Right atrium auricular region (tissue), 2 donors: ENCODE results near the gene GAMT. TPM values are rescaled to one million over a fixed set of nuclear protein-coding genes. Genes with fewer than 3 reads are reported as not detected.

Experiments
- DNase-seq: peaks from one replicate; pipeline ENCODE4 v3.0.0-alpha.2; 2019; ENCODE audit warnings: low spot score
- H3K27ac ChIP-seq, 2 donors: fragments of 200-600 bp; sonication (generic); 1 replicate in 1 of 2; 2 replicates in 1 of 2; pipeline ENCODE4 v1.5.1; 2016 to 2019
- H3K27me3 ChIP-seq, 2 donors: fragments of 200-600 bp; sonication (generic); one replicate each; pipeline versions ENCODE4 v1.5.1 to v1.6.0; 2017 to 2019
- H3K36me3 ChIP-seq: fragments of 200-600 bp; sonication (generic); one replicate; pipeline ENCODE4 v1.5.1; 2016
- H3K4me1 ChIP-seq, 2 donors: fragments of 200-600 bp; sonication (generic); one replicate each; pipeline versions ENCODE4 v1.5.1 to v1.6.0; 2017 to 2019
- H3K4me3 ChIP-seq, 2 donors: fragments of 200-600 bp; sonication (generic); 1 replicate in 1 of 2; 2 replicates in 1 of 2; pipeline ENCODE4 v1.5.1; 2017 to 2019; ENCODE audit warnings: mild to moderate bottlenecking in 1 of 2, moderate library complexity in 1 of 2
- H3K9me3 ChIP-seq, 2 donors: fragments of 200-600 bp; sonication (generic); one replicate each; pipeline ENCODE4 v1.5.1; 2019
- CTCF ChIP-seq, 2 donors: fragments of 200-600 bp; sonication (generic); IDR thresholded peaks; one replicate each; pipeline ENCODE4 v1.5.1; 2019; ENCODE audit warnings: antibody characterized with exemption in 2 of 2
- total RNA-seq, 2 donors: library from RNA; depleted of rRNA; stranded (reverse); fragments of >200 nt; gene quantifications; one replicate each; pipeline ENCODE4 v1.1.0, GENCODE V29; 2016

GAMT gene
- 10 to 100 TPM; 45.8 to 92.5 TPM for total RNA-seq

GRCh38 chr19:1401138-1401888 lies at the start of gene GAMT:
Gene GAMT, minus strand, starts transcription at chr19:1401542. Its CDS starts 66 bp downstream, at chr19:1401476.
- Histone ChIP-seq H3K9me3 (no peaks in the 10 kb centered on the region), H3K27me3 (no peaks in the 10 kb centered on the region), H3K4me1 (peaks cover 0 to 39% of the 10 kb centered on the region in 2 donors), H3K4me3 (peak within 1 kb of the TSS; percentile 45 to 76), H3K27ac (peak within 1 kb of the TSS; percentile 65 to 81), H3K36me3 (no peaks in the 10 kb centered on the region)
- peak; percentile 65 to 72 for TF ChIP-seq CTCF (IDR thresholded peaks at IDR 0.05)
- no peak for DNase-seq

DNA sequence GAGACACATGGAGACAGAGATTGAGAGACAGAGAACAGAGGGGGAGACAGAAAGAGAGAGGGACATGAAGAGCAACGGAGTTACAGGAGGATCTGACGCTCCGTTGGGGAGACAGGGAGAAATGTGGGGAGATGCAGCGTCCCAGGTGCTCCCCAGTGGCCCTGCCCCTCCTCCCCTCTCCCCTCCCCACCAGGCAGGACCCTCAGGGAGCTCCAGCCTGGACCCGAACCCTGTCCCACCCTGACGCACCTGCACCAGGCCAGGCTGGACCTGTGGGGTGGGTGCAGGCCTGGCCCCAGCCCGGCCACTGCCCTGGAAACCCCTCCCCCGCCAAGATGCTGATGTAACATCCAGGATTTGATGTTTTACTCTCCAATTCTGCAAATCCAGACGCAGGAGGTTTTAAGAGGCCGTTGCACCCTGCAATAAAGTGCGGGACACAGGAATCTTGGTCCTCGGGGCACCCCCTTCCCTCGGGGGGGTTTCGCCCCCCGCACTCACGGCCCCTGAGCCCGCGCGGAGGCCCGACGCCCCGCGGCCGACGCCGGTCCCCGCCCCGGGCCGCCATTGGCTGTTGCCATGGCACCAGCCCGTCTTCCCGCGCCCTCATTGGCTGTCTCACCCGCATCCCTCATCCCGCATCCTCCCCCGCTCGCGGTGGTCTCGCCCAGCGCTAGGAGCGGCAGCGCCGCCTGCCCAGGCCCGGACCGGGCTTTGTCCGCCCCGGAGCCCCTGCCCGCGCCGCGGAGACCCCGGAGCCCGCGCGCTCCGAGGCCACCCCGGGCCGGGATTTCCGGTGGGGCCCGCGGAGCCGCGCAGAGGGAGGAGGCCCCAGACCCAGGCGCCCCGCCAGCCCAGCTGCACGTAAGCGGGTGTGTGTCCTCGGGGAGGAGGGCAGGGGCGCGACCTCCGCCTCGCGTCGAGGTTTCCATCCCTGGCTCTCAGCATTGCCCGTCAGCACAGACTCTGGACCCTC lies 48.4 kb upstream of the GAMT start, which contains the start of gene APC2:
APC2 (plus strand) TSS at position 655 of the 976 bp plus-strand sequence. CDS start 2,881 bp downstream, outside the sequence.
- DNase-seq = no peak
- H3K27ac ChIP-seq = no peak within 1 kb of the TSS
- peaks cover 0 to 42% of the 10 kb centered on the region in 2 donors for H3K4me1 ChIP-seq
- H3K4me3 ChIP-seq = no peak within 1 kb of the TSS
- peaks cover 29 to 52% of the 10 kb centered on the region in 2 donors for H3K27me3 ChIP-seq
- H3K9me3 ChIP-seq = no peaks in the 10 kb centered on the region
- H3K36me3 ChIP-seq = no peaks in the 10 kb centered on the region
- TF ChIP-seq CTCF (IDR thresholded peaks at IDR 0.05) = no peak

DNA sequence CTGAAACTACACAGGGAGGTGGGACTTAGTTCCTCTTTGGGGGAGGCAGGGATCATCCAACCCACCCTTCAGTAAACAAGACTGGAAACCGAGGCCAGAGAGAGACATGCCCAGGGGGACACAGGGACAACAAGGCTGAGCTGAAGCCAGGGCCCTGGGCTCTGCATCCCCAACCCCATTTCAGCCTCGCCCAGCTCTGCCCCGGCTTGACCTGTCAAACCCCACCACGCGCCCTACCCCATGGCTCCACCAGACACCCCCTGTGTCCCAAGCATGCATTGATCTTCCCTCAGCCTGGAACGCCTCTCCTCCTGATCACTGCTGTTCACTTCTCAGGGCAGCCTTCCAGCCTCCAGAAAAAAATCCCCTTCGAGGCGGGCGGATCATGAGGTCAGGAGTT lies 46.6 kb upstream of the GAMT start:
- no peak for TF ChIP-seq CTCF (IDR thresholded peaks at IDR 0.05)
- H3K27ac ChIP-seq = no peak overlapping the region
- peaks cover 26 to 45% of the 10 kb centered on the region in 2 donors for H3K27me3 ChIP-seq
- DNase-seq = no peak
- H3K4me3 ChIP-seq = no peak overlapping the region
- peaks cover 0 to 32% of the 10 kb centered on the region in 2 donors for H3K4me1 ChIP-seq
- H3K36me3 ChIP-seq = no peaks in the 10 kb centered on the region
- H3K9me3 ChIP-seq = no peaks in the 10 kb centered on the region

DNA sequence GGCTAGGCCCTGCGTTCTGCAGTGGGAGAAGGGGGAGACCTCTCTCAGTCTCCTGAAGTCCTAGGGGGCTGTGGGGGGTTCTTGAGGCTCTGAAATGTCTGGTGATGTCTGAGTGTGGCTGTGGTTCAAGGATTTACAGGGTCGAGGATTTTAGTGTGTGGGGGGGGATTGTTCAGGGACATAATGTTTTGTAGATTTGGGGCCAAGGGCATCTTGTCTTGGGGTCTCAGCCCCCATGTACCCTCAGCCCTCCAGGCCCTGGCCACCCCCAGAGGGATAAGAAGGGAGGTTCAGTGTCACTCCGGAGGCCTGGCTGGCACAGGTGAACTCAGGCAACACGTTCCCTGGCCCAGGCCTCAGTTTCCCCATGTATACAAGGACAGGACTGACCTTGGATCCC lies 46.2 kb upstream of the GAMT start:
- H3K9me3 ChIP-seq = no peaks in the 10 kb centered on the region
- H3K4me1 ChIP-seq = peaks cover 0 to 28% of the 10 kb centered on the region in 2 donors
- TF ChIP-seq CTCF (IDR thresholded peaks at IDR 0.05) = no peak
- H3K36me3 ChIP-seq = peaks cover 2% of the 10 kb centered on the region
- no peak for DNase-seq
- no peak overlapping the region for H3K27ac ChIP-seq
- H3K4me3 ChIP-seq = no peak overlapping the region
- peaks cover 24 to 45% of the 10 kb centered on the region in 2 donors for H3K27me3 ChIP-seq

- H3K9me3 ChIP-seq = no peaks in the 10 kb centered on the region
- H3K4me1 ChIP-seq = peaks cover 0 to 26% of the 10 kb centered on the region in 2 donors
- no peak for TF ChIP-seq CTCF (IDR thresholded peaks at IDR 0.05)
- H3K27ac ChIP-seq = no peak overlapping the region
- H3K36me3 ChIP-seq = peaks cover 8% of the 10 kb centered on the region
- peak overlapping the region in 1 of 2 donors; percentile 44 for H3K4me3 ChIP-seq
- H3K27me3 ChIP-seq = peaks cover 24 to 45% of the 10 kb centered on the region in 2 donors
- no peak for DNase-seq
Observed at GRCh38 chr19:1446713-1447481, 45.6 kb upstream of the GAMT start.
